22Rv1 (cell line): ENCODE results near the gene PYHIN1.

Experiments
- ZFX ChIP-seq: fragments of 450-650 bp; IDR thresholded peaks from 2 replicates; pipeline ENCODE4 v1.6.1; 2017; ENCODE audit warnings: antibody characterized with exemption, borderline replicate concordance
- TF ChIP-seq, protein P1 (sequence below): fragments of 450-650 bp; IDR thresholded peaks from 2 replicates; pipeline ENCODE4 v1.5.1; 2017; ENCODE audit warnings: mild to moderate bottlenecking

DNA sequence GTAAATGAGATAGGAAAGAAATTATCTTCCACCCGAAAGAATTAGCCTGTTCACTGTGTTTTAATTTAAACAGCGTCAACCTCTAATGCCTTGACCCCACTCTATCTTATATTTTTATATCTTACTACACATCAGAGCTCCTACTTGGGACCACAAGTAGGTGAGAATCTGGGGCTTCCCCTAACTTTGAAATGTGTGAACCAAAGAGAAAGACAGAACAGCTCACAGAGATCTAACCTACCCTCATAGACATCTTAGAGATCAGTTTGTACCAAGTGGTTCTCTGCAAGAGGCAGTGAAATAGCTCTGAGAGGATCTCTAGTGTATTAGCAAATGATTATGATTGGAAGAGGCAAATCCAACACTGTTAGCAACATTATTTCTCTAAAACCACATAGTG lies 47.4 kb downstream of the PYHIN1 start:
- TF ChIP-seq, protein P1, sequence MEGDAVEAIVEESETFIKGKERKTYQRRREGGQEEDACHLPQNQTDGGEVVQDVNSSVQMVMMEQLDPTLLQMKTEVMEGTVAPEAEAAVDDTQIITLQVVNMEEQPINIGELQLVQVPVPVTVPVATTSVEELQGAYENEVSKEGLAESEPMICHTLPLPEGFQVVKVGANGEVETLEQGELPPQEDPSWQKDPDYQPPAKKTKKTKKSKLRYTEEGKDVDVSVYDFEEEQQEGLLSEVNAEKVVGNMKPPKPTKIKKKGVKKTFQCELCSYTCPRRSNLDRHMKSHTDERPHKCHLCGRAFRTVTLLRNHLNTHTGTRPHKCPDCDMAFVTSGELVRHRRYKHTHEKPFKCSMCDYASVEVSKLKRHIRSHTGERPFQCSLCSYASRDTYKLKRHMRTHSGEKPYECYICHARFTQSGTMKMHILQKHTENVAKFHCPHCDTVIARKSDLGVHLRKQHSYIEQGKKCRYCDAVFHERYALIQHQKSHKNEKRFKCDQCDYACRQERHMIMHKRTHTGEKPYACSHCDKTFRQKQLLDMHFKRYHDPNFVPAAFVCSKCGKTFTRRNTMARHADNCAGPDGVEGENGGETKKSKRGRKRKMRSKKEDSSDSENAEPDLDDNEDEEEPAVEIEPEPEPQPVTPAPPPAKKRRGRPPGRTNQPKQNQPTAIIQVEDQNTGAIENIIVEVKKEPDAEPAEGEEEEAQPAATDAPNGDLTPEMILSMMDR: no peak
- TF ChIP-seq ZFX: no peak
